Brain microvascular endothelial cell (primary cell): ENCODE results near the gene FNDC7.
"Not testable (repeated sequence)": the region's sequence is repeated elsewhere in the genome, so short reads cannot be mapped to it uniquely, and the experiment has no call there.

Source experiments
- DNase-seq: peaks from one replicate; pipeline ENCODE4 v3.0.0-alpha.2; 2020
- H3K27ac ChIP-seq: fragments of 250-450 bp; sonication (Bioruptor Pico); 2 replicates; pipeline ENCODE4 v1.5.1; 2020; ENCODE audit warnings: mild to moderate bottlenecking, moderate library complexity
- H3K27me3 ChIP-seq: fragments of 250-450 bp; sonication (Bioruptor Pico); replicated peaks from 2 replicates; pipeline ENCODE4 v1.5.1; 2020; ENCODE audit warnings: mild to moderate bottlenecking
- H3K36me3 ChIP-seq: fragments of 250-450 bp; sonication (Bioruptor Pico); replicated peaks from 2 replicates; pipeline ENCODE4 v1.5.1; 2020; ENCODE audit warnings: mild to moderate bottlenecking
- H3K4me3 ChIP-seq: 2 replicates; pipeline ENCODE4 v1.5.1; 2011; ENCODE audit warnings: low read depth, mild to moderate bottlenecking, control low read depth, low read length, moderate library complexity
- CTCF ChIP-seq: IDR thresholded peaks from 2 replicates; pipeline ENCODE4 v1.5.1; 2011; ENCODE audit warnings: low read depth, mild to moderate bottlenecking, moderate library complexity, low read length, control low read depth, inconsistent platforms; ENCODE audit errors: missing control alignments
- in situ Hi-C: cut with HindIII; loops from 2 replicates; pipeline ENCODE4 v1.10.0; 2017; ENCODE audit warnings: low sequenced_read_pairs, low pct_ligation_motif_present

The FNDC7 gene

GRCh38 chr1:108679586-108680213 lies 33.0 kb upstream of the FNDC7 start:
- no peak for DNase-seq
- Histone ChIP-seq H3K27ac (no peak overlapping the region), H3K27me3 (no peaks in the 10 kb centered on the region), H3K4me3 (no peak overlapping the region), H3K36me3 (no peaks in the 10 kb centered on the region)
- in situ Hi-C loops = no loop called here
- no peak for TF ChIP-seq CTCF

- H3K4me3 ChIP-seq, H3K27me3 ChIP-seq, H3K36me3 ChIP-seq, H3K27ac ChIP-seq, in situ Hi-C loops, DNase-seq: not testable (repeated sequence)
Observed at GRCh38 chr1:108681701-108682100, 31.0 kb upstream of the FNDC7 start.

GRCh38 chr1:108685529-108685928 lies 27.2 kb upstream of the FNDC7 start:
- Histone ChIP-seq H3K27me3 (no peaks in the 10 kb centered on the region), H3K27ac (no peak overlapping the region), H3K36me3 (no peaks in the 10 kb centered on the region), H3K4me3 (no peak overlapping the region)
- TF ChIP-seq CTCF = no peak
- in situ Hi-C loops = no loop called here
- no peak for DNase-seq

GRCh38 chr1:108686614-108687313 lies 25.9 kb upstream of the FNDC7 start:
- H3K27ac ChIP-seq = no peak overlapping the region
- H3K4me3 ChIP-seq = no peak overlapping the region
- TF ChIP-seq CTCF = no peak
- in situ Hi-C loops = no loop called here
- no peaks in the 10 kb centered on the region for H3K36me3 ChIP-seq
- H3K27me3 ChIP-seq = no peaks in the 10 kb centered on the region
- DNase-seq = no peak

- DNase-seq = no peak
- Histone ChIP-seq H3K4me3 (peak overlapping the region; percentile 92), H3K27ac (peak overlapping the region; percentile 98), H3K27me3 (no peaks in the 10 kb centered on the region), H3K36me3 (peaks cover 6% of the 10 kb centered on the region)
- in situ Hi-C loops = no loop called here
- TF ChIP-seq CTCF = no peak
Observed at GRCh38 chr1:108691128-108691941, 21.4 kb upstream of the FNDC7 start.
